HG03095 (cell line): ENCODE results near the gene RAB6A.
"Not testable (repeated sequence)": the region's sequence is repeated elsewhere in the genome, so short reads cannot be mapped to it uniquely, and the experiment has no call there.

ENCODE experiments used
- ATAC-seq: cut with Tn5 transposase; IDR thresholded peaks from one replicate; pipeline ENCODE4 v1.9.1; 2021; ENCODE audit warnings: moderate library complexity; ENCODE audit not compliant: unreplicated experiment

RAB6A gene

GRCh38 chr11:73766763-73767162 is 5.9 kb upstream of the RAB6A start:
- no peak for ATAC-seq

DNA sequence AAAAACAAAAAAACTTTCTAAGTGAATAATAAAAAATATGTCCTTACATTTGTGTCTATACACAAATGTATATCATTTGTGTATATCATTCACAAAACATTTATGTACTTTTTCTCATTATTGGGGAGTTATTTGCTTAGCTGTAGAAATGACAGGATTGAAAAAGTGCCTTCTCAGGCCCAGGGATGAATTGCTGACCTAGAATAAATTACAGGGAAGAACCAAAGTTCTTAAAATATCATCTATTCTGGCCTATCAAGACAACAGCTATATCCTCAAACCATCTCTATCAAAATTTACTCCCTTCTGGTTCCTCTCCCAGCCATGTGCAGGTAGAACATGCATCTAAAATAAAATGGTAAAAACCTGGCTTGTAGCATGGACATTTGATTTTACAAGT is 1.9 kb upstream of the RAB6A start:
- ATAC-seq: no peak

DNA sequence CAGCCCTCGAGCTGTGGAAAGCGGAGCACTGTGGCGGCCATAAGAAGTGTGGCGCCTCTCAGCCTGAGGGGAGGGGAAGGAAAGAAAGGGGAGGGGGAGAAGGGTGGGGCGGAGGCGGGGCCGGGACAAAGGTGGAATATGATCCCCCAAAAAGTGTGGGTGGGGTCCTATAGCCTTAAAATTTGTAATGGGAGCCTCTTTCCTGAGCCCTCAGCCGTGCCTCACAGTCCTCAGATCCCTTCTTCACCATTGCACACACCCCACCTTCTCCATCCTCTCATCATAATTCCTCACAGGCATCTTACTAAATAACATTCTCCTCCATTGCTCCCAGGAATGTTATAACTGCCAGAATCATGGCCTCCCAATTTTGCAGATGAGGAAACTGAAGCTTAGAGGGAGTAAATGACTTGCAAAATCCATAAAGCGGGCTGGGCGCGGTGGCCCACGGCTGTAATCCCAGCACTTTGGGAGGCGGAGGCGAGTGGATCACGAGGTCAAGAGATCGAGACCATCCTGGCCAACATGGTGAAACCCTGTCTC is 600 bp upstream of the RAB6A start:
- ATAC-seq: peak; percentile 1

GRCh38 chr11:73760135-73760678 is 667 bp downstream of the RAB6A start:
- ATAC-seq: peak; percentile 5

GRCh38 chr11:73759610-73760134 is 1.2 kb downstream of the RAB6A start:
- no peak for ATAC-seq

DNA sequence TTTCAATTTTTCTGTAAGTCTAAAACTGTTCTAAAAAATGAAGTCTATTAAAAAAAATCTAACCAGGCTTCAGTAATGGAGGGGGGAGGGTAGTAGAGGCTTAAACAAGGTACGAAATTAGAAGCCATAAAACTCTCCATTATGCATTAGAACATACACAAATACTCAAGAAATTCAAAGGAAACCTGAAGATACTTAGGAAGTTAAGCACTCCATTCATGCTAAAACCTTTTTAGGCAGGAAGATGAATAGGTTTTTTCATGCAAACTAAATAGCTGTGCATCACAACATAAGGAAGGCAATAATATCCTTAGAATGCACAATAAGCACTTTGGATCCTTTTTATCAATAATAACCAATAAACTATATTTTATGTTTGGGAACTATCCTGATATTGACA is 2.4 kb downstream of the RAB6A start:
- no peak for ATAC-seq

- no peak for ATAC-seq
Measured at GRCh38 chr11:73757598-73757997, 3.3 kb downstream of the RAB6A start.

DNA sequence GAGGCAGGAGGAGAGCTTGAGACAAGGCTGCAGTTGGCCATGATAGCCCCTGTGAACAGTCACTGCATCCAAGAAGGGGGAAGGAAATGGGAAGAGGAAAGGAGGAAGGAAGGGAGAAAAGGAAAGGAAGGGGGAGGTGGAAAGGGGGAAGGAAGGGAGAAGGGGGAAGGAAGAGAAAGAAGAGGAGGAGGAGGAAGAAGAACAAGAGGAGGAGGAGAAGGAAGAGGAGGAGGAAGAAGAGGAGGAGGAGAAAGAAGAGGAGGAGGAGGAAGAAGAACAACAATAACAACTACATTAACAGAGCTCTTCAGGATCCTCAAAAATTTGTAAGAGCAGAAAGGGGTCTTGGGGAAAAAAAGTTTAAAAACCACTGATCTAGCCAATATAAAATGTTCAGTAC is 5.2 kb downstream of the RAB6A start:
- no peak for ATAC-seq

DNA sequence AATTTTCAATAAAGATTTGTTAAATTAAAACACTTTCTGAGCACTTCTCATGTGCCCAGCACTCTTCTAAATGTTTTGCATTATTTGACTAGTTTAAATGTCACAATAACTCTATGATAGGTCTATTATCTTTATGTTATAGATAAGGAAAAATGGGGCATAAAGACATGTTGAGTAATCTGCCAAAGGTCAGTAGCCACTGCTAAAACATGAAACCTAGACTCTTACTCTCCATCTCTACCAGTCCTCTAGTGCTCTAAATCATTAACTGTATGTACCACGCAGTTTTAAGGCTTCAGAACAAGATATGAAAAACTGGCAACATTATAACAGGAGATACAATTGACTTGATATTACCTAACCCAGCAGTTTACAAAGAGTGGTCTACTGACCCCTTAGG is 6.9 kb downstream of the RAB6A start:
- ATAC-seq: no peak

- ATAC-seq: no peak
Measured at GRCh38 chr11:73752903-73753302, 8.0 kb downstream of the RAB6A start.

- no peak for ATAC-seq
Measured at GRCh38 chr11:73752216-73752867, 8.5 kb downstream of the RAB6A start.

DNA sequence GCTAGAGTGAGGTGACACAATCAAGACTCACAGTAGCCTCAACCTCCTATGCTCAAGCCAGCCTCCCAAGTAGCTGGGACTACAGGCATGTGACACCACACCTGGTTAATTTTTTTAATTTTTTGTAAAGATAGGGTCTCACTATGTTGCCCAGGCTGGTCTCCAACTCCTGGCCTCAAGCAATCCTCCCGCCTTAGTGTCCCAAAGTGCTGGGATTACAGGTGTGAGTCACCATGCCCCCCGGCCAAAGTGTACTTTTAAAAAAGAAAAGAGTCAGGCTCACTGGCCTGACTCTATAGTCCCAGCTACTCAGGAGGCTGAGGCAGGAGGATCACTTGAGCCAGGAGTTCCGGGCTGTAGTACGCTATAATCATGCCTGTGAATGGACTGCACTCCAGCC is 10.0 kb downstream of the RAB6A start:
- not testable (repeated sequence) for ATAC-seq

GRCh38 chr11:73750228-73750627 is 10.6 kb downstream of the RAB6A start:
- no peak for ATAC-seq

GRCh38 chr11:73749118-73749517 is 11.8 kb downstream of the RAB6A start:
- ATAC-seq: no peak

DNA sequence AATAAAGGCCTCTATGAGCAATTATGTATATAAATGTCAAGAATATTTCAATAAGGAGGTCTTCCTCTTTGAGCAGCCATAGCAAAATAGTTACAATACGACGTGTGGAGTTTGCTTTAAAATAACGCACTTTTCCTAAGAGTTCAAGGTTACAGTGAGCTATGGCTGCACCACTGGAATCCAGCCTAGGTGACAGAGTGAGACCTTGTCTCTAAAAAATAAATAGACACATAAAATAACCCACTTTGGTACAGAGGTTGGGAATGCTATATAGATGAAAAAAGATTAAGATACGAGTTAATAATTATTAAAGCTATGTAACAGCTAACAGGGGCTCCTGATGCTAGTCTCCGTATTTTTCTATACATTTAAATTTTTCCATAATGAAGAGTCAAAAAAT is 12.6 kb downstream of the RAB6A start:
- no peak for ATAC-seq

DNA sequence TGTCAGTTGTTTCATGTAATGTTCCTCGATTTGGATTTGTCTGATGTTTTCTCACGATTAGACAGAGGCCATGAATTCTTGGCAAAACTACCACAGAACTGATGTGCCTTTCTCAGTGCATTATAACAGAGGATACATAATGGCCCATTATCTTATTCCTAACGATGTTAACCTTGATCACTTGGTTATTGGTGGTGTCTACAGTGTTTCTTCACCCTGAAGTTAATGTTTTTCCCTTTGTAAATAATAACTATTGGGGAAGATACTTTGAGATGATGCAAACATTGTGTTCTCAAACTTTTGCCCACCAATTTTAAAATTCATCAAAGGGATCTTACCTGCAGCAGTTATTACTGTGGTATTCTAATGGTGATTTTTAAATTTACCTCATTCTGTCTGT is 13.1 kb downstream of the RAB6A start:
- no peak for ATAC-seq

GRCh38 chr11:73746701-73747100 is 14.2 kb downstream of the RAB6A start:
- no peak for ATAC-seq

DNA sequence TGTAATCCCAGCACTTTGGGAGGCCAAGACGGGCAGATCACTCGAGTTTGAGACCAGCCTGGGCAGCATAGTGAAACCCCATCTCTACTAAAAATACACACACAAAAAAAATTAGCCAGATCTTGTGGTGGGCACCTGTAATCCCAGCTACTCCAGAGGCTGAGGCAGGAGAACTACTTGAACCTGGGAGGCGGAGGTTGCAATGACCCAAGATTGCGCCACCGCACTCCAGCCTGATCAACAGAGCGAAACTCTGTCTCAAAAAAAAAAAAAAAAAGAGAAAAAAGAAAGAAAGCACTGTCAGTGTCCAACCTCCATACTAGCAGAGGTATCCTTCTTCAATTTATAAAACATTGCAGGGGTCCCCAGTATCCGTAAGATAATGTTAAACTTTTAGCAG is 17.8 kb downstream of the RAB6A start:
- ATAC-seq: no peak

DNA sequence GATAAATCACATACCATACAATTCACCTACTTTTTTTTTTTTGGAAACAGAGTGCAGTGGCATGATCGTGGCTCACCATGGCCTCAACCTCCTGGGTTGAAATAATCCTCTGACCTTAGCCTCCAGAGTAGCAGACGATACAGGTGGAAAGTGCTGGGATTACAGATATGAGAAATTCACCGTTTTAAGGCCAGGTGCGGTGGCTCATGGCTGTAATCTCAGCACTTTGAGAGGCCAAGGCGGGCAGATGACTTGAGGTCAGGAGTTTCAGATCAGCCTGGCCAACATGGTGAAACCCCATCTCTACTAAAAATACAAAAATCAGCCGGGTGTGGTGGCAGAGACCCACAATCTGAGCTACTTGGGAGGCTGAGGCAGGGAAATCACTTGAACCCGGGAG is 24.9 kb downstream of the RAB6A start:
- ATAC-seq: not testable (repeated sequence)

GRCh38 chr11:73734993-73735392 is 25.9 kb downstream of the RAB6A start:
- no peak for ATAC-seq

- ATAC-seq: not testable (repeated sequence)
Measured at GRCh38 chr11:73734011-73734410, 26.9 kb downstream of the RAB6A start.

DNA sequence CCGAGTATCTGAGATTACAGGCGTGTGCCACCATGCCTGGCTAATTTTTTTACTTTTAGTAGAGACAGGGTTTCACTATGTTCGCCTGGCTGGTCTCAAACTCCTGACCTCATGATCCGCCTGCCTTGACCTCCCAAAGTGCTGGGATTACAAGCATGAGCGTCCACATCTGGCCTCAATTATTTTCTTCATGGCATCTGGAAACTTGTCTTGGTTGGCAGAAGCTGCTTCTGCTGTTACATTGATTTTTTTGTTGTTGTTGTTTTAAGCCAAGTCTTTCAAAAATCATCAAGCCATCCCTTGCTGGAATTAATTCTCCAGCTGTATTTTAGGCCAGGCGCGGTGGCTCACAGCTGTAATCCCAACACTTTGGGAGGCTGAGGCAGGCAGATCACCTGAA is 27.9 kb downstream of the RAB6A start:
- ATAC-seq: not testable (repeated sequence)
